Esophagus (tissue), 2 donors: ENCODE data around the gene LSM12. TPM values are rescaled to one million over a fixed set of nuclear protein-coding genes. Genes with fewer than 3 reads are reported as not detected.

Experiments
- H3K27ac ChIP-seq, 2 donors: one replicate each; pipeline ENCODE4 v1.5.1; 2013; ENCODE audit warnings: low read depth in 2 of 2, mild to moderate bottlenecking in 2 of 2, inconsistent platforms in 1 of 2, low read length in 1 of 2, moderate library complexity in 1 of 2
- H3K27me3 ChIP-seq, 2 donors: one replicate each; pipeline ENCODE4 v1.6.1; 2013; ENCODE audit warnings: low read length in 2 of 2, control low read depth in 1 of 2, mild to moderate bottlenecking in 1 of 2; ENCODE audit not compliant: insufficient read depth in 2 of 2, control insufficient read depth in 1 of 2
- H3K36me3 ChIP-seq, 2 donors: one replicate each; pipeline ENCODE4 v1.6.1; 2013; ENCODE audit warnings: low read length in 1 of 2; ENCODE audit not compliant: control insufficient read depth in 2 of 2, insufficient read depth in 2 of 2
- H3K4me1 ChIP-seq, 2 donors: one replicate each; pipeline ENCODE4 v1.6.1; 2013; ENCODE audit warnings: low read length in 1 of 2; ENCODE audit not compliant: control insufficient read depth in 2 of 2, insufficient read depth in 2 of 2
- H3K4me3 ChIP-seq, 2 donors: one replicate each; pipeline ENCODE4 v1.5.1; 2013; ENCODE audit warnings: low read length in 2 of 2, mild to moderate bottlenecking in 2 of 2, low read depth in 1 of 2, moderate library complexity in 1 of 2
- H3K9me3 ChIP-seq, 2 donors: one replicate each; pipeline ENCODE4 v1.6.1; 2013; ENCODE audit warnings: mild to moderate bottlenecking in 2 of 2, low read depth in 1 of 2, low read length in 1 of 2, moderate library complexity in 1 of 2; ENCODE audit not compliant: control insufficient read depth in 2 of 2, insufficient read depth in 1 of 2
- WGBS, 2 donors: extraction: QIAGEN DNeasy Blood & Tissue Kit; methylation state at CpG; one replicate each; pipeline ENCODE4 v1.1.7; 2013; 5-methylcytosine and 5-hydroxymethylcytosine counted together
- polyA plus RNA-seq, 2 donors: library from polyadenylated mRNA; stranded (reverse); fragments of 200-250 nt; gene quantifications; one replicate each; pipeline ENCODE4 v1.2.3, GENCODE V29; 2013
- donor health status: healthy with polysubstance abuse.
- donor health status: Bipolar disorder and iron deficiency.

Gene LSM12
- polyA plus RNA-seq, 2 donors, result 25.4 to 46.9 TPM

- Histone ChIP-seq H3K9me3 (no peaks in the 10 kb centered on the region), H3K4me3 (no peak overlapping the region), H3K27me3 (no peaks in the 10 kb centered on the region), H3K4me1 (peaks cover 8 to 12% of the 10 kb centered on the region in 2 donors), H3K27ac (no peak overlapping the region), H3K36me3 (peaks cover 0 to 6% of the 10 kb centered on the region in 2 donors)
- WGBS, 2 donors, result 75 to 86% methylated on average over 3 of the region's 3 CpGs
Observed at GRCh38 chr17:44012391-44012790, 54.1 kb downstream of the LSM12 start.

GRCh38 chr17:44011876-44012275 lies 54.6 kb downstream of the LSM12 start:
- no peak overlapping the region for H3K4me3 ChIP-seq
- H3K9me3 ChIP-seq, result no peaks in the 10 kb centered on the region
- no peaks in the 10 kb centered on the region for H3K27me3 ChIP-seq
- H3K36me3 ChIP-seq, result peaks cover 0 to 6% of the 10 kb centered on the region in 2 donors
- H3K4me1 ChIP-seq, result peaks cover 10 to 16% of the 10 kb centered on the region in 2 donors
- WGBS, 2 donors, result 86 to 88% methylated on average over 9 of the region's 9 CpGs
- no peak overlapping the region for H3K27ac ChIP-seq

GRCh38 chr17:44010966-44011647 lies 55.4 kb downstream of the LSM12 start:
- Histone ChIP-seq H3K27ac (no peak overlapping the region), H3K4me1 (peaks cover 10 to 20% of the 10 kb centered on the region in 2 donors), H3K27me3 (no peaks in the 10 kb centered on the region), H3K9me3 (no peaks in the 10 kb centered on the region), H3K4me3 (no peak overlapping the region), H3K36me3 (peaks cover 0 to 6% of the 10 kb centered on the region in 2 donors)
- 59% methylated on average over 4 of the region's 4 CpGs for WGBS, 2 donors

GRCh38 chr17:44008205-44008909 lies 58.1 kb downstream of the LSM12 start:
- peaks cover 0 to 5% of the 10 kb centered on the region in 2 donors for H3K27me3 ChIP-seq
- 67 to 70% methylated on average over 6 of the region's 6 CpGs for WGBS, 2 donors
- H3K4me3 ChIP-seq, result no peak overlapping the region
- peaks cover 21 to 32% of the 10 kb centered on the region in 2 donors for H3K4me1 ChIP-seq
- peaks cover 0 to 6% of the 10 kb centered on the region in 2 donors for H3K36me3 ChIP-seq
- no peaks in the 10 kb centered on the region for H3K9me3 ChIP-seq
- no peak overlapping the region for H3K27ac ChIP-seq

- peak overlapping the region; percentile 48 to 63 for H3K4me3 ChIP-seq
- WGBS, 2 donors, result 5 to 12% methylated on average over 35 to 37 of the region's 37 CpGs
- H3K27me3 ChIP-seq, result peaks cover 0 to 5% of the 10 kb centered on the region in 2 donors
- peaks cover 18 to 32% of the 10 kb centered on the region in 2 donors for H3K4me1 ChIP-seq
- H3K27ac ChIP-seq, result peak overlapping the region; percentile 47 to 81
- H3K36me3 ChIP-seq, result peaks cover 0 to 6% of the 10 kb centered on the region in 2 donors
- H3K9me3 ChIP-seq, result no peaks in the 10 kb centered on the region
Observed at GRCh38 chr17:44007346-44008204, 58.9 kb downstream of the LSM12 start.

- 1% methylated on average over 39 to 40 of the region's 40 CpGs for WGBS, 2 donors
- peaks cover 0 to 5% of the 10 kb centered on the region in 2 donors for H3K36me3 ChIP-seq
- peaks cover 0 to 5% of the 10 kb centered on the region in 2 donors for H3K27me3 ChIP-seq
- H3K9me3 ChIP-seq, result no peaks in the 10 kb centered on the region
- H3K27ac ChIP-seq, result peak overlapping the region; percentile 66 to 81
- peaks cover 18 to 32% of the 10 kb centered on the region in 2 donors for H3K4me1 ChIP-seq
- peak overlapping the region; percentile 48 to 63 for H3K4me3 ChIP-seq
Observed at GRCh38 chr17:44006598-44007345, 59.7 kb downstream of the LSM12 start.

- WGBS, 2 donors, result 2% methylated on average over 19 to 21 of the region's 21 CpGs
- Histone ChIP-seq H3K9me3 (no peaks in the 10 kb centered on the region), H3K4me3 (peak overlapping the region; percentile 44 to 56), H3K4me1 (peaks cover 18 to 32% of the 10 kb centered on the region in 2 donors), H3K36me3 (peaks cover 0 to 2% of the 10 kb centered on the region in 2 donors), H3K27ac (peak overlapping the region; percentile 66 to 75), H3K27me3 (peaks cover 0 to 5% of the 10 kb centered on the region in 2 donors)
Observed at GRCh38 chr17:44006272-44006597, 60.2 kb downstream of the LSM12 start.

GRCh38 chr17:44005527-44006271 lies 60.8 kb downstream of the LSM12 start:
- Histone ChIP-seq H3K36me3 (no peaks in the 10 kb centered on the region), H3K27me3 (peaks cover 0 to 5% of the 10 kb centered on the region in 2 donors), H3K4me1 (peaks cover 18 to 32% of the 10 kb centered on the region in 2 donors), H3K4me3 (peak overlapping the region; percentile 44 to 56), H3K9me3 (no peaks in the 10 kb centered on the region), H3K27ac (peak overlapping the region in 1 of 2 donors; percentile 75)
- 3 to 4% methylated on average over 50 to 59 of the region's 59 CpGs for WGBS, 2 donors
